ENCODE data around the gene NEK4. TPM values are rescaled to one million over a fixed set of nuclear protein-coding genes. Genes with fewer than 3 reads are reported as not detected.
A peak's percentile ranks its signal among the peaks of the same experiment; 100 is the strongest.

NEK4 gene
- total RNA-seq, 1 donor, result 28.2 TPM

- no peak overlapping the region for H3K4me3 ChIP-seq (ENCODE audit: low read depth, low read length)
- no peak for DNase-seq (ENCODE audit: low read depth)
- no peak for TF ChIP-seq CTCF (IDR thresholded peaks at IDR 0.05; ENCODE audit: insufficient read depth, low read length)
These were observed 4.4 kb upstream of the NEK4 start for GRCh38 chr3:52774901-52775864.

GRCh38 chr3:52774066-52774713 is 3.5 kb upstream of the NEK4 start:
- no peak for TF ChIP-seq CTCF (IDR thresholded peaks at IDR 0.05; ENCODE audit: insufficient read depth, low read length)
- no peak overlapping the region for H3K4me3 ChIP-seq (ENCODE audit: low read depth, low read length)
- DNase-seq (ENCODE audit: low read depth), result no peak

- no peak for TF ChIP-seq CTCF (IDR thresholded peaks at IDR 0.05; ENCODE audit: insufficient read depth, low read length)
- H3K4me3 ChIP-seq (ENCODE audit: low read depth, low read length), result no peak overlapping the region
- DNase-seq (ENCODE audit: low read depth), result no peak
These were observed 2.8 kb upstream of the NEK4 start for GRCh38 chr3:52773361-52774065.

- TF ChIP-seq CTCF (IDR thresholded peaks at IDR 0.05; ENCODE audit: insufficient read depth, low read length), result no peak
- H3K4me3 ChIP-seq (ENCODE audit: low read depth, low read length), result no peak overlapping the region
- DNase-seq (ENCODE audit: low read depth), result no peak
These were observed 962 bp upstream of the NEK4 start for GRCh38 chr3:52771702-52772101.

- H3K4me3 ChIP-seq (ENCODE audit: low read depth, low read length), result peak overlapping the region; percentile 92
- DNase-seq (ENCODE audit: low read depth), result no peak
- TF ChIP-seq CTCF (IDR thresholded peaks at IDR 0.05; ENCODE audit: insufficient read depth, low read length), result no peak
These were observed 568 bp upstream of the NEK4 start for GRCh38 chr3:52771334-52771681.

- TF ChIP-seq CTCF (IDR thresholded peaks at IDR 0.05; ENCODE audit: insufficient read depth, low read length), result no peak
- DNase-seq (ENCODE audit: low read depth), result peak; percentile 7
- peak overlapping the region; percentile 92 for H3K4me3 ChIP-seq (ENCODE audit: low read depth, low read length)
These were observed 819 bp downstream of the NEK4 start for GRCh38 chr3:52769786-52770455.
